Type B pancreatic cell (in vitro differentiated cells): ENCODE measurements around the gene ERV3-1. TPM values are rescaled to one million over a fixed set of nuclear protein-coding genes. Genes with fewer than 3 reads are reported as not detected.

ENCODE experiments used
- total RNA-seq: library from RNA; stranded (reverse); gene quantifications from 2 replicates; pipeline ENCODE4 v1.2.1, GENCODE V29; 2021; ENCODE audit warnings: low replicate concordance

The ERV3-1 gene
- total RNA-seq, 1 donor from 2014 or later, result 31.6 TPM

Other genes starting within 250 kb of the ERV3-1 start
- 9.4 and 11.6 TPM in 2 replicates for gene ZNF138, start 212.3 kb downstream of the ERV3-1 start, total RNA-seq
- gene ZNF273, start 103.4 kb downstream of the ERV3-1 start, total RNA-seq, result 6.2 and 9.3 TPM in 2 replicates
- gene ZNF117, start 15.7 kb downstream of the ERV3-1 start, total RNA-seq, result 18.8 and 24.4 TPM in 2 replicates